Measurements from ENCODE around the gene FOXP1.
A peak's percentile ranks its signal among the peaks of the same experiment; 100 is the strongest.

The FOXP1 gene

GRCh38 chr3:71148455-71149060 lies 435.0 kb downstream of the FOXP1 start:
- Histone ChIP-seq H3K27me3 (ENCODE audit: control insufficient read depth in 1 of 2, insufficient read depth in 2 of 2, low read length in 2 of 2) (no peaks in the 10 kb centered on the region), H3K9ac (ENCODE audit: low read depth in 1 of 2, low read length in 2 of 2) (no peak overlapping the region), H3K4me3 (ENCODE audit: low read depth in 1 of 2, low read length in 2 of 2) (no peak overlapping the region), H3K27ac (ENCODE audit: low read depth, low read length) (no peak overlapping the region), H3K9me3 (ENCODE audit: control insufficient read depth in 1 of 2, low read length in 2 of 2) (no peaks in the 10 kb centered on the region), H3K4me1 (ENCODE audit: control insufficient read depth in 1 of 2, insufficient read depth in 2 of 2, low read length in 2 of 2) (peaks cover 15 to 24% of the 10 kb centered on the region in 2 donors), H3K36me3 (ENCODE audit: control insufficient read depth in 1 of 2, insufficient read depth in 2 of 2, low read length in 2 of 2) (no peaks in the 10 kb centered on the region)

GRCh38 chr3:71146673-71147072 lies 436.9 kb downstream of the FOXP1 start:
- Histone ChIP-seq H3K36me3 (ENCODE audit: control insufficient read depth in 1 of 2, insufficient read depth in 2 of 2, low read length in 2 of 2) (no peaks in the 10 kb centered on the region), H3K9ac (ENCODE audit: low read depth in 1 of 2, low read length in 2 of 2) (no peak overlapping the region), H3K4me3 (ENCODE audit: low read depth in 1 of 2, low read length in 2 of 2) (no peak overlapping the region), H3K9me3 (ENCODE audit: control insufficient read depth in 1 of 2, low read length in 2 of 2) (no peaks in the 10 kb centered on the region), H3K27ac (ENCODE audit: low read depth, low read length) (no peak overlapping the region), H3K4me1 (ENCODE audit: control insufficient read depth in 1 of 2, insufficient read depth in 2 of 2, low read length in 2 of 2) (peaks cover 0 to 19% of the 10 kb centered on the region in 2 donors), H3K27me3 (ENCODE audit: control insufficient read depth in 1 of 2, insufficient read depth in 2 of 2, low read length in 2 of 2) (no peaks in the 10 kb centered on the region)

- Histone ChIP-seq H3K27ac (ENCODE audit: low read depth, low read length) (no peak overlapping the region), H3K4me1 (ENCODE audit: control insufficient read depth in 1 of 2, insufficient read depth in 2 of 2, low read length in 2 of 2) (peaks cover 0 to 23% of the 10 kb centered on the region in 2 donors), H3K9me3 (ENCODE audit: control insufficient read depth in 1 of 2, low read length in 2 of 2) (no peaks in the 10 kb centered on the region), H3K4me3 (ENCODE audit: low read depth in 1 of 2, low read length in 2 of 2) (no peak overlapping the region), H3K9ac (ENCODE audit: low read depth in 1 of 2, low read length in 2 of 2) (no peak overlapping the region), H3K36me3 (ENCODE audit: control insufficient read depth in 1 of 2, insufficient read depth in 2 of 2, low read length in 2 of 2) (no peaks in the 10 kb centered on the region), H3K27me3 (ENCODE audit: control insufficient read depth in 1 of 2, insufficient read depth in 2 of 2, low read length in 2 of 2) (no peaks in the 10 kb centered on the region)
These were observed 437.6 kb downstream of the FOXP1 start for GRCh38 chr3:71145954-71146353.

- no peak overlapping the region for H3K27ac ChIP-seq (ENCODE audit: low read depth, low read length)
- H3K4me3 ChIP-seq (ENCODE audit: low read depth in 1 of 2, low read length in 2 of 2), result no peak overlapping the region
- no peak overlapping the region for H3K9ac ChIP-seq (ENCODE audit: low read depth in 1 of 2, low read length in 2 of 2)
- no peaks in the 10 kb centered on the region for H3K36me3 ChIP-seq (ENCODE audit: control insufficient read depth in 1 of 2, insufficient read depth in 2 of 2, low read length in 2 of 2)
- no peaks in the 10 kb centered on the region for H3K27me3 ChIP-seq (ENCODE audit: control insufficient read depth in 1 of 2, insufficient read depth in 2 of 2, low read length in 2 of 2)
- no peaks in the 10 kb centered on the region for H3K9me3 ChIP-seq (ENCODE audit: control insufficient read depth in 1 of 2, low read length in 2 of 2)
- H3K4me1 ChIP-seq (ENCODE audit: control insufficient read depth in 1 of 2, insufficient read depth in 2 of 2, low read length in 2 of 2), result peaks cover 0 to 23% of the 10 kb centered on the region in 2 donors
These were observed 438.8 kb downstream of the FOXP1 start for GRCh38 chr3:71144525-71145253.

- H3K9me3 ChIP-seq (ENCODE audit: control insufficient read depth in 1 of 2, low read length in 2 of 2), result no peaks in the 10 kb centered on the region
- H3K9ac ChIP-seq (ENCODE audit: low read depth in 1 of 2, low read length in 2 of 2), result no peak overlapping the region
- no peaks in the 10 kb centered on the region for H3K36me3 ChIP-seq (ENCODE audit: control insufficient read depth in 1 of 2, insufficient read depth in 2 of 2, low read length in 2 of 2)
- H3K4me1 ChIP-seq (ENCODE audit: control insufficient read depth in 1 of 2, insufficient read depth in 2 of 2, low read length in 2 of 2), result peaks cover 0 to 17% of the 10 kb centered on the region in 2 donors
- no peak overlapping the region for H3K4me3 ChIP-seq (ENCODE audit: low read depth in 1 of 2, low read length in 2 of 2)
- H3K27ac ChIP-seq (ENCODE audit: low read depth, low read length), result no peak overlapping the region
- H3K27me3 ChIP-seq (ENCODE audit: control insufficient read depth in 1 of 2, insufficient read depth in 2 of 2, low read length in 2 of 2), result no peaks in the 10 kb centered on the region
These were observed 440.0 kb downstream of the FOXP1 start for GRCh38 chr3:71143493-71143892.

- H3K27ac ChIP-seq (ENCODE audit: low read depth, low read length), result no peak overlapping the region
- H3K9ac ChIP-seq (ENCODE audit: low read depth in 1 of 2, low read length in 2 of 2), result peak overlapping the region in 1 of 2 donors; percentile 30
- H3K9me3 ChIP-seq (ENCODE audit: control insufficient read depth in 1 of 2, low read length in 2 of 2), result no peaks in the 10 kb centered on the region
- no peaks in the 10 kb centered on the region for H3K36me3 ChIP-seq (ENCODE audit: control insufficient read depth in 1 of 2, insufficient read depth in 2 of 2, low read length in 2 of 2)
- no peak overlapping the region for H3K4me3 ChIP-seq (ENCODE audit: low read depth in 1 of 2, low read length in 2 of 2)
- H3K27me3 ChIP-seq (ENCODE audit: control insufficient read depth in 1 of 2, insufficient read depth in 2 of 2, low read length in 2 of 2), result no peaks in the 10 kb centered on the region
- H3K4me1 ChIP-seq (ENCODE audit: control insufficient read depth in 1 of 2, insufficient read depth in 2 of 2, low read length in 2 of 2), result peaks cover 0 to 17% of the 10 kb centered on the region in 2 donors
These were observed 440.9 kb downstream of the FOXP1 start for GRCh38 chr3:71142441-71143161.

- Histone ChIP-seq H3K36me3 (ENCODE audit: control insufficient read depth in 1 of 2, insufficient read depth in 2 of 2, low read length in 2 of 2) (no peaks in the 10 kb centered on the region), H3K9ac (ENCODE audit: low read depth in 1 of 2, low read length in 2 of 2) (no peak overlapping the region), H3K9me3 (ENCODE audit: control insufficient read depth in 1 of 2, low read length in 2 of 2) (no peaks in the 10 kb centered on the region), H3K4me1 (ENCODE audit: control insufficient read depth in 1 of 2, insufficient read depth in 2 of 2, low read length in 2 of 2) (peaks cover 5 to 25% of the 10 kb centered on the region in 2 donors), H3K4me3 (ENCODE audit: low read depth in 1 of 2, low read length in 2 of 2) (no peak overlapping the region), H3K27ac (ENCODE audit: low read depth, low read length) (no peak overlapping the region), H3K27me3 (ENCODE audit: control insufficient read depth in 1 of 2, insufficient read depth in 2 of 2, low read length in 2 of 2) (no peaks in the 10 kb centered on the region)
These were observed 443.1 kb downstream of the FOXP1 start for GRCh38 chr3:71140477-71140876.

GRCh38 chr3:71139496-71139895 lies 444.0 kb downstream of the FOXP1 start:
- no peak overlapping the region for H3K27ac ChIP-seq (ENCODE audit: low read depth, low read length)

GRCh38 chr3:71138410-71138809 lies 445.1 kb downstream of the FOXP1 start:
- Histone ChIP-seq H3K36me3 (ENCODE audit: control insufficient read depth in 1 of 2, insufficient read depth in 2 of 2, low read length in 2 of 2) (no peaks in the 10 kb centered on the region), H3K9me3 (ENCODE audit: control insufficient read depth in 1 of 2, low read length in 2 of 2) (no peaks in the 10 kb centered on the region), H3K27ac (ENCODE audit: low read depth, low read length) (no peak overlapping the region), H3K4me1 (ENCODE audit: control insufficient read depth in 1 of 2, insufficient read depth in 2 of 2, low read length in 2 of 2) (peaks cover 21 to 40% of the 10 kb centered on the region in 2 donors), H3K27me3 (ENCODE audit: control insufficient read depth in 1 of 2, insufficient read depth in 2 of 2, low read length in 2 of 2) (no peaks in the 10 kb centered on the region), H3K9ac (ENCODE audit: low read depth in 1 of 2, low read length in 2 of 2) (no peak overlapping the region), H3K4me3 (ENCODE audit: low read depth in 1 of 2, low read length in 2 of 2) (no peak overlapping the region)

More at GRCh38 chr3:71139496-71139895, 444.0 kb downstream of the FOXP1 start:
- H3K4me1 ChIP-seq (ENCODE audit: control insufficient read depth in 1 of 2, insufficient read depth in 2 of 2, low read length in 2 of 2), result peaks cover 11 to 30% of the 10 kb centered on the region in 2 donors
- no peak overlapping the region for H3K4me3 ChIP-seq (ENCODE audit: low read depth in 1 of 2, low read length in 2 of 2)
- H3K9ac ChIP-seq (ENCODE audit: low read depth in 1 of 2, low read length in 2 of 2), result no peak overlapping the region
- H3K36me3 ChIP-seq (ENCODE audit: control insufficient read depth in 1 of 2, insufficient read depth in 2 of 2, low read length in 2 of 2), result no peaks in the 10 kb centered on the region
- no peaks in the 10 kb centered on the region for H3K9me3 ChIP-seq (ENCODE audit: control insufficient read depth in 1 of 2, low read length in 2 of 2)
- H3K27me3 ChIP-seq (ENCODE audit: control insufficient read depth in 1 of 2, insufficient read depth in 2 of 2, low read length in 2 of 2), result no peaks in the 10 kb centered on the region

GRCh38 chr3:71136276-71136675 lies 447.3 kb downstream of the FOXP1 start:
- Histone ChIP-seq H3K27ac (ENCODE audit: low read depth, low read length) (no peak overlapping the region), H3K27me3 (ENCODE audit: control insufficient read depth in 1 of 2, insufficient read depth in 2 of 2, low read length in 2 of 2) (no peaks in the 10 kb centered on the region), H3K9ac (ENCODE audit: low read depth in 1 of 2, low read length in 2 of 2) (no peak overlapping the region), H3K36me3 (ENCODE audit: control insufficient read depth in 1 of 2, insufficient read depth in 2 of 2, low read length in 2 of 2) (no peaks in the 10 kb centered on the region), H3K4me3 (ENCODE audit: low read depth in 1 of 2, low read length in 2 of 2) (no peak overlapping the region), H3K4me1 (ENCODE audit: control insufficient read depth in 1 of 2, insufficient read depth in 2 of 2, low read length in 2 of 2) (peaks cover 42 to 46% of the 10 kb centered on the region in 2 donors), H3K9me3 (ENCODE audit: control insufficient read depth in 1 of 2, low read length in 2 of 2) (no peaks in the 10 kb centered on the region)

Measured in duodenal mucosa (tissue), 2 donors.